ENCODE data around the gene ZNF260. TPM values are rescaled to one million over a fixed set of nuclear protein-coding genes. Genes with fewer than 3 reads are reported as not detected.

Gene ZNF260
- total and polyA plus RNA-seq, 8 donors, result 1.7 to 19.8 (median 3.8) TPM

GRCh38 chr19:36573895-36574720 is 46.0 kb upstream of the ZNF260 start:
- Histone ChIP-seq H3K4me3 (peak overlapping the region; percentile 61 to 84 (median 81)), H3K27me3 (no peaks in the 10 kb centered on the region), H3K36me3 (peaks cover 18 to 58% (median 51%) of the 10 kb centered on the region in 4 donors), H3K27ac (peak overlapping the region; percentile 83 to 90 (median 86)), H3K4me1 (peaks cover 8 to 30% (median 27%) of the 10 kb centered on the region in 4 donors), H3K9me3 (peaks cover 0 to 52% (median 24%) of the 10 kb centered on the region in 4 donors)
- 13 to 22% (median 20%) methylated on average over 18 of the region's 18 CpGs for WGBS, 5 donors
- no peak for TF ChIP-seq POLR2AphosphoS5 (IDR thresholded peaks at IDR 0.05)
- TF ChIP-seq CTCF (IDR thresholded peaks at IDR 0.05), result no peak
- TF ChIP-seq EP300 (IDR thresholded peaks at IDR 0.05), result no peak
- no peak for TF ChIP-seq POLR2A (IDR thresholded peaks at IDR 0.05)
- intact Hi-C loops (cut with DNase I; ENCODE audit: low total_unique reads), result no loop called here
- peak; percentile 26 to 62 for DNase-seq

- Histone ChIP-seq H3K36me3 (peaks cover 10 to 58% (median 51%) of the 10 kb centered on the region in 4 donors), H3K9me3 (peaks cover 0 to 53% (median 26%) of the 10 kb centered on the region in 4 donors), H3K27ac (peak within 1 kb of the TSS; percentile 83 to 90 (median 86)), H3K4me1 (peaks cover 8 to 30% (median 27%) of the 10 kb centered on the region in 4 donors), H3K27me3 (no peaks in the 10 kb centered on the region), H3K4me3 (peak within 1 kb of the TSS; percentile 61 to 84 (median 81))
- no peak for TF ChIP-seq CTCF (IDR thresholded peaks at IDR 0.05)
- peak in 1 of 4 donors; percentile 58 for TF ChIP-seq POLR2A (IDR thresholded peaks at IDR 0.05)
- peak; percentile 84 to 92 (median 87) for TF ChIP-seq POLR2AphosphoS5 (IDR thresholded peaks at IDR 0.05)
- DNase-seq, result peak; percentile 90 to 97
- WGBS, 5 donors, result 0 to 1% (median 0%) methylated on average over 46 to 66 of the region's 66 CpGs
- intact Hi-C loops (cut with DNase I; ENCODE audit: low total_unique reads), result no loop called here
Measured at GRCh38 chr19:36573020-36573894, 45.2 kb upstream of the ZNF260 start, which contains the start of gene ZNF529. ZNF529 (minus strand) TSS chr19:36573292; CDS start chr19:36572346, 946 bp downstream.

- Histone ChIP-seq H3K27me3 (no peaks in the 10 kb centered on the region), H3K9me3 (peaks cover 0 to 55% (median 27%) of the 10 kb centered on the region in 4 donors), H3K4me1 (peaks cover 8 to 30% (median 27%) of the 10 kb centered on the region in 4 donors), H3K4me3 (peak overlapping the region; percentile 61 to 84 (median 81)), H3K27ac (peak overlapping the region; percentile 83 to 90 (median 86)), H3K36me3 (peaks cover 9 to 59% (median 52%) of the 10 kb centered on the region in 4 donors)
- no peak for DNase-seq
- TF ChIP-seq POLR2AphosphoS5 (IDR thresholded peaks at IDR 0.05) (no peak), CTCF (IDR thresholded peaks at IDR 0.05) (no peak), EP300 (IDR thresholded peaks at IDR 0.05) (no peak), POLR2A (IDR thresholded peaks at IDR 0.05) (no peak)
- 1 to 2% (median 1%) methylated on average over 11 of the region's 11 CpGs for WGBS, 5 donors
- intact Hi-C loops (cut with DNase I; ENCODE audit: low total_unique reads), result no loop called here
Measured at GRCh38 chr19:36572593-36573019, 44.5 kb upstream of the ZNF260 start.

- intact Hi-C loops (cut with DNase I; ENCODE audit: low total_unique reads), result no loop called here
Measured at GRCh38 chr19:36564391-36564790, 36.3 kb upstream of the ZNF260 start.

More at GRCh38 chr19:36564391-36564790, 36.3 kb upstream of the ZNF260 start:
- WGBS, 5 donors, result 92 to 100% (median 96%) methylated on average over 1 of the region's 1 CpG
- H3K4me1 ChIP-seq, result no peaks in the 10 kb centered on the region
- TF ChIP-seq POLR2AphosphoS5 (IDR thresholded peaks at IDR 0.05) (no peak), CTCF (IDR thresholded peaks at IDR 0.05) (no peak), POLR2A (IDR thresholded peaks at IDR 0.05) (no peak), EP300 (IDR thresholded peaks at IDR 0.05) (no peak)
- H3K27me3 ChIP-seq, result no peaks in the 10 kb centered on the region
- no peak overlapping the region for H3K27ac ChIP-seq
- H3K4me3 ChIP-seq, result no peak overlapping the region
- peaks cover 46 to 100% (median 89%) of the 10 kb centered on the region in 4 donors for H3K9me3 ChIP-seq
- peaks cover 40 to 98% (median 90%) of the 10 kb centered on the region in 4 donors for H3K36me3 ChIP-seq
- DNase-seq, result no peak
